WTC11 (cell line): ENCODE measurements around the gene CACNG4. TPM values are rescaled to one million over a fixed set of nuclear protein-coding genes. Genes with fewer than 3 reads are reported as not detected.

Experiments used
- ATAC-seq: fragments of 200-7000 bp; cut with Tn5 transposase; 2 replicates; pipeline ENCODE4 v1.10.0; 2021; ENCODE audit warnings: mild to moderate bottlenecking, moderate library complexity
- CTCF ChIA-PET: fragments of 300-600 bp; sonication (Branson Sonifier 250); formaldehyde crosslinking; loops from one replicate; lab custom pipeline; 2021; ENCODE audit warnings: antibody characterized with exemption; lab: Charles Lee
- POLR2A ChIA-PET: fragments of 350-600 bp; sonication (Branson Sonifier 250); formaldehyde crosslinking; loops from one replicate; lab custom pipeline; 2021; ENCODE audit warnings: antibody characterized with exemption; lab: Charles Lee
- DNase-seq: peaks from one replicate; pipeline ENCODE4 v3.0.0; 2021; ENCODE audit warnings: low spot score
- H3K27ac Mint-ChIP-seq: 2 replicates; pipeline ENCODE4 v1.8.0; 2021; ENCODE audit warnings: mixed read lengths
- H3K27me3 Mint-ChIP-seq: 2 replicates; pipeline ENCODE4 v1.8.0; 2021; ENCODE audit warnings: low read depth, mild to moderate bottlenecking, moderate library complexity, mixed read lengths
- H3K36me3 Mint-ChIP-seq: 2 replicates; pipeline ENCODE4 v1.8.0; 2021; ENCODE audit warnings: mixed read lengths
- H3K4me1 Mint-ChIP-seq: 2 replicates; pipeline ENCODE4 v1.8.0; 2022; ENCODE audit warnings: mixed read lengths
- H3K4me3 Mint-ChIP-seq: 2 replicates; pipeline ENCODE4 v1.8.0; 2021; ENCODE audit warnings: mild to moderate bottlenecking, moderate library complexity, mixed read lengths
- H3K9me3 Mint-ChIP-seq: 2 replicates; pipeline ENCODE4 v1.8.0; 2021; ENCODE audit warnings: mixed read lengths
- GRHL2 ChIP-seq: fragments of 250-450 bp; sonication (Bioruptor Pico); IDR thresholded peaks from 2 replicates; pipeline ENCODE4 v1.8.0; 2022; ENCODE audit warnings: mild to moderate bottlenecking, moderate library complexity; ENCODE audit not compliant: insufficient replicate concordance, severe bottlenecking
- GTF2I ChIP-seq: fragments of 250-450 bp; sonication (Bioruptor Pico); conservative IDR thresholded peaks from 2 replicates; pipeline ENCODE4 v1.4.0; 2021; ENCODE audit warnings: mild to moderate bottlenecking
- OVOL2 ChIP-seq: fragments of 250-450 bp; sonication (Bioruptor Pico); IDR thresholded peaks from 2 replicates; pipeline ENCODE4 v1.9.0; 2021; ENCODE audit warnings: mild to moderate bottlenecking, borderline replicate concordance
- ZNF317 ChIP-seq: sonication (generic); formaldehyde crosslinking; IDR thresholded peaks from 2 replicates; pipeline ENCODE4 v1.8.1; 2023; ENCODE audit warnings: low read depth, mild to moderate bottlenecking, moderate library complexity, missing genetic modification reagents, borderline replicate concordance
- ZNF671 ChIP-seq: fragments of 250-450 bp; sonication (Bioruptor Pico); IDR thresholded peaks from 2 replicates; pipeline ENCODE4 v1.8.0; 2021; ENCODE audit warnings: mild to moderate bottlenecking
- total RNA-seq: library from RNA; stranded (reverse); gene quantifications from 3 replicates; pipeline ENCODE4 v1.2.3, GENCODE V29; 2021
- TF ChIP-seq, protein P1 (sequence below): fragments of 250-450 bp; sonication (Bioruptor Pico); IDR thresholded peaks from 2 replicates; pipeline ENCODE4 v1.9.0; 2021; ENCODE audit warnings: mild to moderate bottlenecking
- TF ChIP-seq, protein P2 (sequence below): sonication (generic); formaldehyde crosslinking; IDR thresholded peaks from 2 replicates; pipeline ENCODE4 v1.8.0; 2022; ENCODE audit warnings: missing genetic modification reagents
- TF ChIP-seq, protein P3 (sequence below): fragments of 250-450 bp; sonication (Bioruptor Pico); IDR thresholded peaks from 2 replicates; pipeline ENCODE4 v2.1.2; 2022; ENCODE audit warnings: mild to moderate bottlenecking, moderate library complexity
- TF ChIP-seq, protein P4 (sequence below): sonication (generic); formaldehyde crosslinking; conservative IDR thresholded peaks from 2 replicates; pipeline ENCODE4 v1.8.1; 2023; ENCODE audit warnings: mild to moderate bottlenecking, low read depth, missing genetic modification reagents, moderate library complexity

The CACNG4 gene
- total RNA-seq, 1 experiment from 2014 or later = 3.4 TPM

DNA sequence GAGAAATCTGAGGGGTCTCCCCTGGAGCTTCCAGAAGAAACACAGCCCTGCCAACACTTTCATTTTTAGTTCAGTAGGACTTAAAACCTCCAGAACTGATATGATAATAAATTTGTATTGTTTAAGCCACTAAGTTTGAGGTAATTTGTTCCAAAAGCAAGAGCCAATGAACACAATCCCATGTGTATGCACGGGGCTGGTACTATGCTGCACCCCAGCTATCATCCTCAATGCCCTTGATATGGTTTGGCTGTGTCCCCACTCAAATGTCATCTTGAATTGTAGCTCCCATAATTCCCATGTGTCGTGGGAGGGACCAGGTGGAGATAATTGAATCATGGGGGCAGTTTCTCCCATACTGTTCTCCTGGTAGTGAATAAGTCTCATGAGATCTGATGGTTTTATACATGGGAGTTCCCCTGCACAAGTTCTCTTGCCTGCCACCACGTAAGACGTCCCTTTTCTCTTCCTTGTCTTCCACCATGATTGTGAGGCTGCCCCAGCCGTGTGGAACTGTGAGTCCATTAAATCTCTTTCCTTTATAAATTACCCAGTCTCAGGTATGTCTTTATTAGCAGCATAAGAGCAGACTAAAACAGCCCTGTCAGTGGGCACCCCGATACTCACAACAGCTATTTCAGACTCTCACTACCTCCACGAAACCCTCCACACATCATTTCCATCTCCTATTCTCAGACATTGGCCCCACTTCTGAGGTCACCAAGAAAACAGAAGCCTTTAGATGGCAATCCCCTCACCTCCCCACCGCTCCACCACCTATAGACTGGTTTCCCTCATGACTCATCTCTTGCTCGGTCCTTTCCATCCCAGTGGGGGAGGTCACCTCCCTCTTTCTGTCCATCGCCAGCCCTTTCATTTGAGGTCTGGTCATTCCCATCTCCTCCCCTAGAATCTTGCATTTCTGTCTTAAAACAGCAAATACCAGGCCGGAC is 70.9 kb downstream of the CACNG4 start:
- peaks cover 17% of the 10 kb centered on the region for H3K9me3 Mint-ChIP-seq

More for the DNA sequence above, 70.9 kb downstream of the CACNG4 start:
- no peaks in the 10 kb centered on the region for H3K27me3 Mint-ChIP-seq
- no peak overlapping the region for H3K4me3 Mint-ChIP-seq
- H3K27ac Mint-ChIP-seq = no peak overlapping the region
- no peak for ATAC-seq
- ChIA-PET POLR2A (no interaction called here), CTCF (interaction anchor here (1.5 kb wide), 1 partner anchor 19 kb away, joined by 11 read pairs; no protein-coding TSS in a partner anchor)
- DNase-seq = no peak
- H3K36me3 Mint-ChIP-seq = no peaks in the 10 kb centered on the region
- H3K4me1 Mint-ChIP-seq = no peaks in the 10 kb centered on the region; the same call in 1 of the 2 replicates
- TF ChIP-seq, protein P1, sequence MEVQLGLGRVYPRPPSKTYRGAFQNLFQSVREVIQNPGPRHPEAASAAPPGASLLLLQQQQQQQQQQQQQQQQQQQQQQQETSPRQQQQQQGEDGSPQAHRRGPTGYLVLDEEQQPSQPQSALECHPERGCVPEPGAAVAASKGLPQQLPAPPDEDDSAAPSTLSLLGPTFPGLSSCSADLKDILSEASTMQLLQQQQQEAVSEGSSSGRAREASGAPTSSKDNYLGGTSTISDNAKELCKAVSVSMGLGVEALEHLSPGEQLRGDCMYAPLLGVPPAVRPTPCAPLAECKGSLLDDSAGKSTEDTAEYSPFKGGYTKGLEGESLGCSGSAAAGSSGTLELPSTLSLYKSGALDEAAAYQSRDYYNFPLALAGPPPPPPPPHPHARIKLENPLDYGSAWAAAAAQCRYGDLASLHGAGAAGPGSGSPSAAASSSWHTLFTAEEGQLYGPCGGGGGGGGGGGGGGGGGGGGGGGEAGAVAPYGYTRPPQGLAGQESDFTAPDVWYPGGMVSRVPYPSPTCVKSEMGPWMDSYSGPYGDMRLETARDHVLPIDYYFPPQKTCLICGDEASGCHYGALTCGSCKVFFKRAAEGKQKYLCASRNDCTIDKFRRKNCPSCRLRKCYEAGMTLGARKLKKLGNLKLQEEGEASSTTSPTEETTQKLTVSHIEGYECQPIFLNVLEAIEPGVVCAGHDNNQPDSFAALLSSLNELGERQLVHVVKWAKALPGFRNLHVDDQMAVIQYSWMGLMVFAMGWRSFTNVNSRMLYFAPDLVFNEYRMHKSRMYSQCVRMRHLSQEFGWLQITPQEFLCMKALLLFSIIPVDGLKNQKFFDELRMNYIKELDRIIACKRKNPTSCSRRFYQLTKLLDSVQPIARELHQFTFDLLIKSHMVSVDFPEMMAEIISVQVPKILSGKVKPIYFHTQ (CRISPR knock-in tag) = no peak
- TF ChIP-seq, protein P2, sequence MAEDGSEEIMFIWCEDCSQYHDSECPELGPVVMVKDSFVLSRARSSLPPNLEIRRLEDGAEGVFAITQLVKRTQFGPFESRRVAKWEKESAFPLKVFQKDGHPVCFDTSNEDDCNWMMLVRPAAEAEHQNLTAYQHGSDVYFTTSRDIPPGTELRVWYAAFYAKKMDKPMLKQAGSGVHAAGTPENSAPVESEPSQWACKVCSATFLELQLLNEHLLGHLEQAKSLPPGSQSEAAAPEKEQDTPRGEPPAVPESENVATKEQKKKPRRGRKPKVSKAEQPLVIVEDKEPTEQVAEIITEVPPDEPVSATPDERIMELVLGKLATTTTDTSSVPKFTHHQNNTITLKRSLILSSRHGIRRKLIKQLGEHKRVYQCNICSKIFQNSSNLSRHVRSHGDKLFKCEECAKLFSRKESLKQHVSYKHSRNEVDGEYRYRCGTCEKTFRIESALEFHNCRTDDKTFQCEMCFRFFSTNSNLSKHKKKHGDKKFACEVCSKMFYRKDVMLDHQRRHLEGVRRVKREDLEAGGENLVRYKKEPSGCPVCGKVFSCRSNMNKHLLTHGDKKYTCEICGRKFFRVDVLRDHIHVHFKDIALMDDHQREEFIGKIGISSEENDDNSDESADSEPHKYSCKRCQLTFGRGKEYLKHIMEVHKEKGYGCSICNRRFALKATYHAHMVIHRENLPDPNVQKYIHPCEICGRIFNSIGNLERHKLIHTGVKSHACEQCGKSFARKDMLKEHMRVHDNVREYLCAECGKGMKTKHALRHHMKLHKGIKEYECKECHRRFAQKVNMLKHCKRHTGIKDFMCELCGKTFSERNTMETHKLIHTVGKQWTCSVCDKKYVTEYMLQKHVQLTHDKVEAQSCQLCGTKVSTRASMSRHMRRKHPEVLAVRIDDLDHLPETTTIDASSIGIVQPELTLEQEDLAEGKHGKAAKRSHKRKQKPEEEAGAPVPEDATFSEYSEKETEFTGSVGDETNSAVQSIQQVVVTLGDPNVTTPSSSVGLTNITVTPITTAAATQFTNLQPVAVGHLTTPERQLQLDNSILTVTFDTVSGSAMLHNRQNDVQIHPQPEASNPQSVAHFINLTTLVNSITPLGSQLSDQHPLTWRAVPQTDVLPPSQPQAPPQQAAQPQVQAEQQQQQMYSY (CRISPR knock-in tag) = no peak
- no peak for TF ChIP-seq GRHL2 (CRISPR knock-in tag)
- no peak for TF ChIP-seq GTF2I (CRISPR knock-in tag)
- no peak for TF ChIP-seq OVOL2 (CRISPR knock-in tag)
- TF ChIP-seq ZNF317 (CRISPR knock-in tag) = no peak
- no peak for TF ChIP-seq ZNF671
- TF ChIP-seq, protein P3, sequence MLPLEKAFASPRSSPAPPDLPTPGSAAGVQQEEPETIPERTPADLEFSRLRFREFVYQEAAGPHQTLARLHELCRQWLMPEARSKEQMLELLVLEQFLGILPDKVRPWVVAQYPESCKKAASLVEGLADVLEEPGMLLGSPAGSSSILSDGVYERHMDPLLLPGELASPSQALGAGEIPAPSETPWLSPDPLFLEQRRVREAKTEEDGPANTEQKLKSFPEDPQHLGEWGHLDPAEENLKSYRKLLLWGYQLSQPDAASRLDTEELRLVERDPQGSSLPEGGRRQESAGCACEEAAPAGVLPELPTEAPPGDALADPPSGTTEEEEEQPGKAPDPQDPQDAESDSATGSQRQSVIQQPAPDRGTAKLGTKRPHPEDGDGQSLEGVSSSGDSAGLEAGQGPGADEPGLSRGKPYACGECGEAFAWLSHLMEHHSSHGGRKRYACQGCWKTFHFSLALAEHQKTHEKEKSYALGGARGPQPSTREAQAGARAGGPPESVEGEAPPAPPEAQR = no peak
- TF ChIP-seq, protein P4, sequence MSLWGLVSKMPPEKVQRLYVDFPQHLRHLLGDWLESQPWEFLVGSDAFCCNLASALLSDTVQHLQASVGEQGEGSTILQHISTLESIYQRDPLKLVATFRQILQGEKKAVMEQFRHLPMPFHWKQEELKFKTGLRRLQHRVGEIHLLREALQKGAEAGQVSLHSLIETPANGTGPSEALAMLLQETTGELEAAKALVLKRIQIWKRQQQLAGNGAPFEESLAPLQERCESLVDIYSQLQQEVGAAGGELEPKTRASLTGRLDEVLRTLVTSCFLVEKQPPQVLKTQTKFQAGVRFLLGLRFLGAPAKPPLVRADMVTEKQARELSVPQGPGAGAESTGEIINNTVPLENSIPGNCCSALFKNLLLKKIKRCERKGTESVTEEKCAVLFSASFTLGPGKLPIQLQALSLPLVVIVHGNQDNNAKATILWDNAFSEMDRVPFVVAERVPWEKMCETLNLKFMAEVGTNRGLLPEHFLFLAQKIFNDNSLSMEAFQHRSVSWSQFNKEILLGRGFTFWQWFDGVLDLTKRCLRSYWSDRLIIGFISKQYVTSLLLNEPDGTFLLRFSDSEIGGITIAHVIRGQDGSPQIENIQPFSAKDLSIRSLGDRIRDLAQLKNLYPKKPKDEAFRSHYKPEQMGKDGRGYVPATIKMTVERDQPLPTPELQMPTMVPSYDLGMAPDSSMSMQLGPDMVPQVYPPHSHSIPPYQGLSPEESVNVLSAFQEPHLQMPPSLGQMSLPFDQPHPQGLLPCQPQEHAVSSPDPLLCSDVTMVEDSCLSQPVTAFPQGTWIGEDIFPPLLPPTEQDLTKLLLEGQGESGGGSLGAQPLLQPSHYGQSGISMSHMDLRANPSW = no peak
